GM18870 (cell line): Measurements from ENCODE around the gene MROH8.
"Not testable (repeated sequence)": the region's sequence is repeated elsewhere in the genome, so short reads cannot be mapped to it uniquely, and the experiment has no call there.

Experiments used
- ATAC-seq: cut with Tn5 transposase; IDR thresholded peaks from one replicate; pipeline ENCODE4 v1.9.1; 2021; ENCODE audit warnings: moderate library complexity; ENCODE audit not compliant: unreplicated experiment

MROH8 gene

GRCh38 chr20:37158248-37158647, 21.1 kb downstream of the MROH8 start:
- ATAC-seq = no peak

- no peak for ATAC-seq
Measured at GRCh38 chr20:37155987-37156386, 23.4 kb downstream of the MROH8 start.

DNA sequence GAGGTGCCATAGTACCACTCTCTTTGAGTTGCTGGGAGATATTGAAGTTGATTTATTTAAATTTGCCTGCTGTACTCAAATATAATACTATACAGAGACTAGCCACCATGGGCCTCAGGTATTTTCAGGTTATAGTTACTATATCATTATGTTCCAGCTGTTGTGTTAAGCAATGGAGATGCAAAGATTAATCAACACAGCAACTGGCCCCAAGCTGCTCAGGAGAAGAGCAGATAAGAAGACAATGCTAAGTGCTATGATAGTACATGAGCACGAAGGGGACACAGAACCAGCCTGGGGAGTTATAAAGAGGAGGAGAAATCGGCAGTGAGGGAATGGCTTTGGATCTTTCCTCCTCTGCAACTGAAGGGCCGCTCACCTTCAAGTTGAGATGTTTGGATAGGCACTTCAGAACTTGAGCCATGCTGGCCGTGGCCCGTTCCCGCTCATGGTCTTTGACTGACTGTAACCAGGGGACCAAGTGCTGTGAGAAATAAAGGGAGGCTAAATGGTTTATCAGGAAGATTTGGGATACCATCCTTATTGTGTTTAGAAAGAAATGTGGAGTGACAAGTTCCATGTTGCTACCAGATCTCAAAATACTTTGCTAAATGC, 24.6 kb downstream of the MROH8 start:
- ATAC-seq = no peak

DNA sequence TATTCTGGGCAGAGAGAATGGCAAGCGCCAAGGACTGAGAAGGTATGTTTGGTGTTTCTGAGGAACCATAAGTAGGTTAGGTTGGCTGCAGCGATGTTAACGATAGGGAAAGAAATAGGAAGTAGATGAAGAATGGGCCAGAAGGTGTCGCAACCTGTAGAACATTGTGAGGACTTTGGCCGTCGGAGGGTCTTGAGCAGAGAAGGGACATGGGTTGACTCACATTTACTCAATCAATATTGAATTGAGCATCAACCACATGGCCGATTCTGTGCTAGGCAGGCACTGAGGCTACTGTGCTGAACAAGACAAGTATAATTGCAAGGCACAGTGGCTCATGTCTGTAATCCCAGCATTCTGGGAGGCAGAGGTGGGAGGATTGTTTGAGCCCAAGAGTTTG, 27.1 kb downstream of the MROH8 start:
- ATAC-seq = no peak

DNA sequence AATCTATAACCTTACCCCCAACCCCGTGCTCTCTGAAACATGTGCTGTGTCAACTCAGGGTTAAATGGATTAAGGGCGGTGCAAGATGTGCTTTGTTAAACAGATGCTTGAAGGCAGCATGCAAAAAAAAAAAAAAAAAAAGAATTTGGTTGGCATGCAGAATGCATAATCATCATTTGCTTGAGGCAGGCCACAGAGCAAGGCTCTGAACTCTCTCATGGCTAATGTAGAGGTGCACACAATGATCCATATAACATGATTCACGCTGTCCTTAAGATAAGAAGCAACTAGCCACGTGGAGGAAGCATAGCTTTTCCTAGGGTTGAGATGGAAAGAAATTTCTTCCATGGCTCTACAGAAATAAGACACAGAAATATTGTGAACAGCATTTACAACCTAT, 27.8 kb downstream of the MROH8 start:
- no peak for ATAC-seq

DNA sequence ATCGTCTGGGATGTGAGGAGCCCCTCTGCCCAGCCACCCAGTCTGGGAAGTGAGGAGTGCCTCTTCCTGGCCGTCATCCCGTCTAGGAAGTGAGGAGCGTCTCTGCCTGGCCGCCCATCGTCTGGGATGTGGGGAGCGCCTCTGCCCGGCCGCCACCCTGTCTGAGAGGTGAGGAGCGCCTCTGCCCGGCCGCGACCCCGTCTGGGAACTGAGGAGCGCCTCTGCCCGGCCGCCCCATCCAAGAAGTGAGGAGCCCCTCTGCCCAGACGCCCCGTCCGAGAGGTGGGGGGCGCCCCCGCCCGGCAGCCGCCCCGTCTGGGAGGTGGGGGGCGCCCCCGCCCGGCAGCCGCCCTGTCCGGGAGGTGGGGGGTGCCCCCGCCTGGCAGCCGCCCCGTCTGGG, 28.5 kb downstream of the MROH8 start:
- not testable (repeated sequence) for ATAC-seq

- no peak for ATAC-seq
Measured at GRCh38 chr20:37147250-37147649, 32.1 kb downstream of the MROH8 start.

DNA sequence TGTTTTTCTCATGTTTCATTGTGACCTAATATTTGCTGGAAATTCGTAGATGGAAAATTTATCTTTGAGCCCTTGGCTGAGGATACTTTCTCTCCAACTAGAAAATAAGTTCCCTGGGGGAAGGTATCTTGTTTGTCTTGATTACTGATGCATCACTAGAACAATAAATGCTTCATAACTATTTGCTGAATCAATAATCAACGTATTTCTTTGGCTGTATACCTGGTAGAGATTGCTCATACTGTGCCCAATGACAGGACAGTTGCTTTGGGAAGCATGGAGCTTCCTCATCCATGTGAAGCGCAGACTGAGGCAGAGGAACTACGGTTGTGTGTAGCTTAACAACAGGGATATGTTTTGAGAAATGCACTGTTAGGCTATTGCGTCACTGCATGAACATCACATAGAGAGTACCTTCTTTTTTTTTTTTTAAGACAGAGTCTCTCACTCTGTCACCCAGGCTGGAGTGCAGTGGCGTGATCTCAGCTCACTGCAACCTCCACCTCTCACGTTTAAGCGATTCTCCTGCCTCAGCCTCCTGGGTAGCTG, 34.4 kb downstream of the MROH8 start:
- no peak for ATAC-seq

DNA sequence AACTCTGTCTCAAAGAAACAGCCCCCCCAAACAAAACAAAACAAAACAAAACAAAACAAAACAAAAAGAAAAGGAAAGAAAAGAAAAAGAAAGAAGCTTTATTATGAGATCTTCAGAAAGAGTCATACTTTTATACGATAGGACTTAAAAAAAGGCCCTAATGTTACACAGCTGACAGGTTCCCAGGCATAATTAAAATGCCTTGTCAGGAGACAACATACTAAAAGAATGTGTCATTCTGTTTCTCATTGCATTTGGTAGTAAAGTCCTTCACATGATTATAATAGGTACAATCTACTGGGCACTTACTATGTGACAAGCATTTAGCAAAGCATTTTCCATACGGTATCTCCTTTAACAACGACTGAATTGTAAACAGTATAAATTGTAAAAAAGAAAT, 36.6 kb downstream of the MROH8 start:
- ATAC-seq = no peak

- no peak for ATAC-seq
Measured at GRCh38 chr20:37137547-37137946, 41.8 kb downstream of the MROH8 start.

- no peak for ATAC-seq
Measured at GRCh38 chr20:37133952-37134351, 45.4 kb downstream of the MROH8 start.

GRCh38 chr20:37131486-37131885, 47.9 kb downstream of the MROH8 start:
- no peak for ATAC-seq

GRCh38 chr20:37128803-37129202, 50.5 kb downstream of the MROH8 start:
- no peak for ATAC-seq

DNA sequence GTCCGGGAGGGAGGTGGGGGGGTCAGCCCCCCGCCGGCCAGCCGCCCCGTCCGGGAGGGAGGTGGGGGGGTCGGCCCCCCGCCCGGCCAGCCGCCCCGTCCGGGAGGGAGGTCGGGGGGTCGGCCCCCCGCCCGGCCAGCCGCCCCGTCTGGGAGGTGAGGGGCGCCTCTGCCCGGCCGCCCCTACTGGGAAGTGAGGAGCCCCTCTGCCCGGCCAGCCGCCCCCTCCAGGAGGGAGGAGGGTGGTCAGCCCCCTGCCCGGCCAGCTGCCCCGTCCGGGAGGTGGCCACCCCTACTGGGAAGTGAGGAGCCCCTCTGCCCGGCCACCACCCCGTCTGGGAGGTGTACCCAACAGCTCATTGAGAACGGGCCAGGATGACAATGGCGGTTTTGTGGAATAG, 53.1 kb downstream of the MROH8 start:
- ATAC-seq = not testable (repeated sequence)

GRCh38 chr20:37123441-37123840, 55.9 kb downstream of the MROH8 start:
- no peak for ATAC-seq

DNA sequence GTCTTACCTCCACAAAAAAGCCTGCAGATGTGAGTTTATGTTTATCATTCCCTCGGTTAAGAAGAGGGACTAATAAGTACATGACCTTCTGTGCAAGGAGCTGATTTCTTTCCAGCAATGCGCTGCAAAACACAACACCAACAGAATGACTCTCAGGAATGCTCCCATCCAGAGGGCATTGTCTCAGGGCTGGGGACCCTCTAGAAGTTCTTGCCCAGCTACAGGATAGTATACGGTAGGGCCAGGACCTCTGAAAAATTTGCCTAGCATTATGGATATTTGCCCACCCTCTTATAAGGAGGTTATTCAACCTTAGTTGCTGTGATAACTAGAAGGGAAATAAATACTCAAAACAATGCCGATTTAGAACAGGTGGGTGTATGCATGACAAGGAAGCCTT, 58.9 kb downstream of the MROH8 start:
- no peak for ATAC-seq

GRCh38 chr20:37119356-37120036, 59.9 kb downstream of the MROH8 start:
- no peak for ATAC-seq

- no peak for ATAC-seq
Measured at GRCh38 chr20:37114012-37114411, 65.3 kb downstream of the MROH8 start.

DNA sequence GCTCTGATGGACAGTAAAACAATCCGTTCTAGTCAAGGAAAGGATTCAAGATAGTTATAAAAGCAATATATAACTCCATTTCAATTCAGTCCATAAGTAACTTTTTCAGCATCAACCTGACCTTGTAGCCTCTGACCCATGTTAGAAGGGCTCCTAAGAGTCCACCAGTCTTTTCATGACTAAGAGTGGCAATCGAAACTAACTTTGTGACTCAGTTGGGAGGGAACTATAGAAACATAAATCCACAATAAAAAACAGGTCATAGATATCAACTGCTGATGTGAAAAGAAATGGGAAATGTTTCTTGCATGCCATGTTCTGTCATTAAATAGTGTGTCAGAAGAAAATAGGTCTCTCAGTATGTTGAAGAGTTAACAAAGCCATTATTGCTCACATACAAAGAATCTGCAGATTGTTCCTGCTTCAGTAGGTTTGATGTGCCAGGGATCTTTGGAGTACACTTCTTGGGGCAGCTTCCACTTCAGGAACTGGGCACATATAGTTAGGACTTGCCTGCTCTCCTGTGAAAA, 67.4 kb downstream of the MROH8 start:
- ATAC-seq = no peak

- ATAC-seq = no peak
Measured at GRCh38 chr20:37108676-37109075, 70.7 kb downstream of the MROH8 start.

GRCh38 chr20:37102571-37102970, 76.8 kb downstream of the MROH8 start:
- no peak for ATAC-seq

DNA sequence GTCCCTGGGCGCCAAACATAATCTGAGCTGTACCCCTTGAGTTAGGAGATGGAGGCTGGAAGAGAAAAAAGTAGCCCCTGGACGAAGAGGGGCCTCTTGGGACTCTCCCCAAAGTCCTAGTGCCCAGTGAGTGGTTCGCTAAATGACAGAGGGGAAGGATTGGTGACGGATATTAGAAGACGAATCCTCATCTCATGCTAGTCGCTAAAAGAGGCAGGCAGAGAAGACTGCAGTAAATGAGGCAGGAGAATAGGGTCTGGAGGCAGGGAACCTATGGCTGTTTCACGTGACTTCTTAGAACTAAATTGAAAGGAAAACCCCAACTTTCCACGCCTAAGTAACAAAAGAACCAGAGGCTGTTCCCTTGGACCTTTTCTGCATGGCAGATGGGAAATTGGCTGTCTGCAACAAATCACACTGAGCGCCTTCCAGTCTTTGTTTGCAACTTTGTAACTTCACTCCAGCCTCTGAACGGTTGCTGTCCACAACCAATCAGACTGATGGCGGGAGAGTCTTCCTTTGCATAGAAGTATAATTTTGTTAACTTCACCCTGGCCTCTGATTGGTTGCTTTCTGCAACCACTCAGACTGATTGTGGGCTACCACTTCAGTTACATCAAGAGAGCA, 82.8 kb downstream of the MROH8 start:
- ATAC-seq = no peak
